Glomerular endothelial cell (primary cell): Measurements from ENCODE around the gene PDSS1. TPM values are rescaled to one million over a fixed set of nuclear protein-coding genes. Genes with fewer than 3 reads are reported as not detected.
"Not testable (repeated sequence)": the region's sequence is repeated elsewhere in the genome, so short reads cannot be mapped to it uniquely, and the experiment has no call there.

ENCODE experiments used
- DNase-seq: peaks from one replicate; pipeline ENCODE4 v3.0.0-alpha.2; 2011; ENCODE audit warnings: low read depth, low spot score; ENCODE audit errors: extremely low read depth
- total RNA-seq: library from RNA; depleted of rRNA; stranded (reverse); fragments of >200 nt; gene quantifications from 2 replicates; pipeline ENCODE4 v1.2.3, GENCODE V29; 2015

PDSS1 gene
- total RNA-seq, 1 donor from 2014 or later = 4.7 TPM

- DNase-seq = no peak
Measured at GRCh38 chr10:26735435-26735834, 37.9 kb downstream of the PDSS1 start.

GRCh38 chr10:26737730-26738129, 40.2 kb downstream of the PDSS1 start:
- DNase-seq = no peak

GRCh38 chr10:26738301-26738911, 40.9 kb downstream of the PDSS1 start:
- DNase-seq = no peak

- no peak for DNase-seq
Measured at GRCh38 chr10:26739071-26739631, 41.6 kb downstream of the PDSS1 start.

GRCh38 chr10:26741368-26741767, 43.9 kb downstream of the PDSS1 start:
- no peak for DNase-seq

- DNase-seq = no peak
Measured at GRCh38 chr10:26743091-26743490, 45.6 kb downstream of the PDSS1 start.

GRCh38 chr10:26743841-26744240, 46.3 kb downstream of the PDSS1 start:
- no peak for DNase-seq

GRCh38 chr10:26746061-26746460, 48.6 kb downstream of the PDSS1 start:
- no peak for DNase-seq

GRCh38 chr10:26755443-26755903, 58.0 kb downstream of the PDSS1 start:
- DNase-seq = no peak

- DNase-seq = no peak
Measured at GRCh38 chr10:26759008-26759407, 61.5 kb downstream of the PDSS1 start.

GRCh38 chr10:26765549-26765948, 68.0 kb downstream of the PDSS1 start:
- DNase-seq = no peak

GRCh38 chr10:26770069-26770468, 72.6 kb downstream of the PDSS1 start:
- no peak for DNase-seq

- no peak for DNase-seq
Measured at GRCh38 chr10:26773633-26774032, 76.1 kb downstream of the PDSS1 start.

- DNase-seq = no peak
Measured at GRCh38 chr10:26776258-26776657, 78.8 kb downstream of the PDSS1 start.

- no peak for DNase-seq
Measured at GRCh38 chr10:26777686-26778085, 80.2 kb downstream of the PDSS1 start.

GRCh38 chr10:26779176-26779860, 81.8 kb downstream of the PDSS1 start:
- DNase-seq = no peak

- DNase-seq = no peak
Measured at GRCh38 chr10:26780106-26780792, 82.7 kb downstream of the PDSS1 start.

- DNase-seq = no peak
Measured at GRCh38 chr10:26780793-26781601, 83.5 kb downstream of the PDSS1 start.

GRCh38 chr10:26781797-26782196, 84.3 kb downstream of the PDSS1 start:
- no peak for DNase-seq

GRCh38 chr10:26787362-26787761, 89.9 kb downstream of the PDSS1 start:
- no peak for DNase-seq

GRCh38 chr10:26789779-26790178, 92.3 kb downstream of the PDSS1 start:
- not testable (repeated sequence) for DNase-seq
